H9 (cell line): ENCODE measurements around the gene FAM13A. TPM values are rescaled to one million over a fixed set of nuclear protein-coding genes. Genes with fewer than 3 reads are reported as not detected.

ENCODE experiments used
- DNase-seq: peaks from one replicate; pipeline ENCODE4 v3.0.0-alpha.2; 2017
- H2AFZ ChIP-seq: one replicate; pipeline ENCODE4 v1.6.1; 2013; ENCODE audit warnings: mild to moderate bottlenecking, low read length, control low read depth, moderate library complexity
- H2AK5ac ChIP-seq: 2 replicates; pipeline ENCODE4 v1.6.1; 2013; ENCODE audit warnings: low read length, control low read depth, mixed read lengths; ENCODE audit not compliant: insufficient read length
- H2BK120ac ChIP-seq: one replicate; pipeline ENCODE4 v1.6.1; 2013; ENCODE audit warnings: low read depth, mild to moderate bottlenecking, low read length, control low read depth, inconsistent platforms; ENCODE audit not compliant: poor library complexity, severe bottlenecking
- H2BK12ac ChIP-seq: 2 replicates; pipeline ENCODE4 v1.6.1; 2013; ENCODE audit warnings: low read length, control low read depth, mixed read lengths, low read depth; ENCODE audit not compliant: insufficient read length
- H2BK15ac ChIP-seq: 2 replicates; pipeline ENCODE4 v1.6.1; 2013; ENCODE audit warnings: low read depth, low read length, control low read depth
- H2BK20ac ChIP-seq: one replicate; pipeline ENCODE4 v1.6.1; 2013; ENCODE audit warnings: low read depth, mild to moderate bottlenecking, low read length, control low read depth, inconsistent platforms; ENCODE audit not compliant: poor library complexity, severe bottlenecking
- H2BK5ac ChIP-seq: 2 replicates; pipeline ENCODE4 v1.6.1; 2013; ENCODE audit warnings: low read length, control low read depth, mixed read lengths; ENCODE audit not compliant: insufficient read length
- H3K14ac ChIP-seq: 2 replicates; pipeline ENCODE4 v1.6.1; 2013; ENCODE audit warnings: low read length, control low read depth; ENCODE audit not compliant: insufficient read depth
- H3K18ac ChIP-seq: 2 replicates; pipeline ENCODE4 v1.6.1; 2013; ENCODE audit warnings: low read depth, mild to moderate bottlenecking, mixed read lengths, low read length, control low read depth; ENCODE audit not compliant: insufficient read length
- H3K23ac ChIP-seq: 2 replicates; pipeline ENCODE4 v1.6.1; 2013; ENCODE audit warnings: low read length, control low read depth, mixed read lengths, low read depth; ENCODE audit not compliant: insufficient read length
- H3K23me2 ChIP-seq: 2 replicates; pipeline ENCODE4 v1.6.1; 2013; ENCODE audit warnings: low read depth, mild to moderate bottlenecking, mixed read lengths, low read length, control low read depth; ENCODE audit not compliant: insufficient read length, poor library complexity, severe bottlenecking
- H3K27ac ChIP-seq: 2 replicates; pipeline ENCODE4 v1.5.1; 2013; ENCODE audit warnings: low read length, control low read depth, mixed read lengths, low read depth; ENCODE audit not compliant: insufficient read length
- H3K27me3 ChIP-seq: 2 replicates; pipeline ENCODE4 v1.6.1; 2013; ENCODE audit warnings: low read length, control low read depth, inconsistent platforms; ENCODE audit not compliant: insufficient read depth
- H3K4ac ChIP-seq: 2 replicates; pipeline ENCODE4 v1.6.1; 2013; ENCODE audit warnings: low read depth, mild to moderate bottlenecking, control low read depth, inconsistent platforms, low read length, moderate library complexity
- H3K4me1 ChIP-seq: 2 replicates; pipeline ENCODE4 v1.6.1; 2013; ENCODE audit warnings: low read length, control low read depth, inconsistent platforms; ENCODE audit not compliant: insufficient read depth
- H3K4me2 ChIP-seq: 2 replicates; pipeline ENCODE4 v1.6.1; 2013; ENCODE audit warnings: low read length, control low read depth, mixed read lengths; ENCODE audit not compliant: insufficient read length, insufficient read depth
- H3K56ac ChIP-seq: 2 replicates; pipeline ENCODE4 v1.6.1; 2013; ENCODE audit warnings: low read depth, mild to moderate bottlenecking, mixed read lengths, low read length, control low read depth; ENCODE audit not compliant: insufficient read length
- H3K79me1 ChIP-seq: 2 replicates; pipeline ENCODE4 v1.6.1; 2013; ENCODE audit warnings: low read depth, mild to moderate bottlenecking, moderate library complexity, low read length, control low read depth, inconsistent platforms; ENCODE audit not compliant: insufficient read depth, poor library complexity, severe bottlenecking
- H3K79me2 ChIP-seq: 2 replicates; pipeline ENCODE4 v1.6.1; 2013; ENCODE audit warnings: low read length, control low read depth, inconsistent platforms; ENCODE audit not compliant: insufficient read depth
- H3K9ac ChIP-seq: 2 replicates; pipeline ENCODE4 v1.6.1; 2013; ENCODE audit warnings: low read length, control low read depth, mixed read lengths; ENCODE audit not compliant: insufficient read length; ENCODE audit errors: extremely low read depth
- H3K9me3 ChIP-seq: one replicate; pipeline ENCODE4 v1.6.1; 2013; ENCODE audit warnings: low read depth, low read length, inconsistent platforms; ENCODE audit not compliant: control insufficient read depth
- H3T11ph ChIP-seq: one replicate; pipeline ENCODE4 v1.6.1; 2013; ENCODE audit warnings: mild to moderate bottlenecking, low read length, control low read depth, inconsistent platforms
- H4K20me1 ChIP-seq: one replicate; pipeline ENCODE4 v1.6.1; 2013; ENCODE audit not compliant: control insufficient read depth, insufficient read length, insufficient read depth
- H4K5ac ChIP-seq: 2 replicates; pipeline ENCODE4 v1.6.1; 2013; ENCODE audit warnings: low read depth, mild to moderate bottlenecking, mixed read lengths, low read length, control low read depth; ENCODE audit not compliant: insufficient read length
- H4K8ac ChIP-seq: replicated peaks from 2 replicates; pipeline ENCODE4 v1.6.1; 2013; ENCODE audit warnings: low read length, control low read depth, mixed read lengths, low read depth; ENCODE audit not compliant: insufficient read length
- H4K91ac ChIP-seq: 2 replicates; pipeline ENCODE4 v1.6.1; 2013; ENCODE audit warnings: low read depth, mild to moderate bottlenecking, moderate library complexity, mixed read lengths, low read length, control low read depth; ENCODE audit not compliant: insufficient read length
- H3K27ac Mint-ChIP-seq, 3 experiments: 2 replicates in 2 of 3; 3 replicates in 1 of 3; pipeline ENCODE4 v1.8.0; 2020 to 2021; ENCODE audit warnings: mixed read lengths in 3 of 3, mild to moderate bottlenecking in 1 of 3, moderate library complexity in 1 of 3
- H3K27me3 Mint-ChIP-seq: 2 replicates; pipeline ENCODE4 v1.8.0; 2021; ENCODE audit warnings: low read depth, mild to moderate bottlenecking, moderate library complexity, mixed read lengths
- H3K36me3 Mint-ChIP-seq, 3 experiments: 2 replicates in 2 of 3; 3 replicates in 1 of 3; pipeline ENCODE4 v1.8.0; 2020 to 2021; ENCODE audit warnings: low read depth in 3 of 3, mixed read lengths in 3 of 3; ENCODE audit not compliant: insufficient read depth in 1 of 3
- H3K4me1 Mint-ChIP-seq, 2 experiments: 2 replicates each; pipeline ENCODE4 v1.8.0; 2020; ENCODE audit warnings: mixed read lengths in 2 of 2
- H3K4me3 Mint-ChIP-seq, 2 experiments: 2 replicates in 1 of 2; 3 replicates in 1 of 2; pipeline ENCODE4 v1.8.0; 2020 to 2021; ENCODE audit warnings: mild to moderate bottlenecking in 2 of 2, mixed read lengths in 2 of 2, moderate library complexity in 1 of 2
- H3K9me3 Mint-ChIP-seq, 2 experiments: 2 replicates in 1 of 2; 3 replicates in 1 of 2; pipeline ENCODE4 v1.8.0; 2020; ENCODE audit warnings: mild to moderate bottlenecking in 2 of 2, mixed read lengths in 2 of 2, moderate library complexity in 1 of 2
- WGBS: extraction: QIAGEN DNeasy Blood & Tissue Kit; methylation state at CpG from one replicate; pipeline ENCODE4 v1.1.7; 2013; ENCODE audit warnings: missing lambda C conversion rate, low lambda C conversion rate, mixed read lengths; ENCODE audit not compliant: insufficient read length; ENCODE audit errors: extremely low coverage; 5-methylcytosine and 5-hydroxymethylcytosine counted together
- total RNA-seq: library from RNA; stranded (reverse); gene quantifications from 2 replicates; pipeline ENCODE4 v1.2.1, GENCODE V29; 2021
- TF ChIP-seq, protein P1 (sequence below): fragments of 200-600 bp; sonication (generic); conservative IDR thresholded peaks from 3 replicates; pipeline ENCODE4 v1.8.0; 2021; ENCODE audit warnings: antibody characterized with exemption, mild to moderate bottlenecking

Gene FAM13A
- total RNA-seq, 1 experiment from 2014 or later: 12.7 TPM

DNA sequence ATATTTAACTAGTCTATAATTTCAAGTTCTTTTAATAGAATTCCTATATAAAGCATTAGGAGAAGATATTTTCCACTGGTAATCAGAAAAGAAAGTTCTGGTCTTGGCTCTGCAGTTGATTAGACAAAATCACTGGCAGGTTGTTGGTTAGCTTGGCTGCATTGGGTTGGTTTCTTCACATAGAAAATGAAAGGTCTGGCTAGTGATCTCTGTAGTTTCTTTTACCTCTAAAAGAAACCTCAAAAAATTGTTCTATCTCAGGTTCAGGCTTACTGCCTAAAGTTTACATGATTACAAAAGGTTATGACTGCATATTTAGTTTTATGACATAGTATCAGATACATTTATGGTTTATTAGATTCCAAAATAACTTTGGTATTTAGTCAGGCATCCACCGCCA lies 263.5 kb downstream of the FAM13A start:
- Histone ChIP-seq H3K23me2 (no peaks in the 10 kb centered on the region), H3K79me1 (no peaks in the 10 kb centered on the region), H2BK120ac (no peak overlapping the region), H4K20me1 (no peaks in the 10 kb centered on the region), H2AFZ (no peak overlapping the region), H2BK12ac (no peak overlapping the region), H3K9me3 (no peaks in the 10 kb centered on the region), H2AK5ac (no peak overlapping the region), H4K5ac (no peak overlapping the region), H4K91ac (no peak overlapping the region), H3K56ac (no peak overlapping the region), H3K18ac (no peak overlapping the region), H3K9ac (no peak overlapping the region), H3K27ac (no peak overlapping the region), H3K79me2 (no peaks in the 10 kb centered on the region), H3K4ac (no peak overlapping the region), H3K14ac (no peak overlapping the region), H3K23ac (no peak overlapping the region), H2BK15ac (no peak overlapping the region), H3K27me3 (no peaks in the 10 kb centered on the region), H3T11ph (no peak overlapping the region), H3K4me2 (no peak overlapping the region), H3K4me1 (no peaks in the 10 kb centered on the region), H4K8ac (no peak overlapping the region), H2BK20ac (no peak overlapping the region), H2BK5ac (no peak overlapping the region)
- H3K27me3 Mint-ChIP-seq: no peaks in the 10 kb centered on the region
- peaks cover 18 to 20% of the 10 kb centered on the region in 2 experiments for H3K4me1 Mint-ChIP-seq
- H3K9me3 Mint-ChIP-seq: no peaks in the 10 kb centered on the region
- peak overlapping the region in 1 of 3 experiments; percentile 70; a peak in 1 of 7 replicates for H3K27ac Mint-ChIP-seq
- peaks cover 2 to 9% (median 3%) of the 10 kb centered on the region in 3 experiments; a peak in 4 of 7 replicates for H3K36me3 Mint-ChIP-seq
- WGBS: no CpG with 5 or more reads among the region's 1 CpG
- TF ChIP-seq, protein P1, sequence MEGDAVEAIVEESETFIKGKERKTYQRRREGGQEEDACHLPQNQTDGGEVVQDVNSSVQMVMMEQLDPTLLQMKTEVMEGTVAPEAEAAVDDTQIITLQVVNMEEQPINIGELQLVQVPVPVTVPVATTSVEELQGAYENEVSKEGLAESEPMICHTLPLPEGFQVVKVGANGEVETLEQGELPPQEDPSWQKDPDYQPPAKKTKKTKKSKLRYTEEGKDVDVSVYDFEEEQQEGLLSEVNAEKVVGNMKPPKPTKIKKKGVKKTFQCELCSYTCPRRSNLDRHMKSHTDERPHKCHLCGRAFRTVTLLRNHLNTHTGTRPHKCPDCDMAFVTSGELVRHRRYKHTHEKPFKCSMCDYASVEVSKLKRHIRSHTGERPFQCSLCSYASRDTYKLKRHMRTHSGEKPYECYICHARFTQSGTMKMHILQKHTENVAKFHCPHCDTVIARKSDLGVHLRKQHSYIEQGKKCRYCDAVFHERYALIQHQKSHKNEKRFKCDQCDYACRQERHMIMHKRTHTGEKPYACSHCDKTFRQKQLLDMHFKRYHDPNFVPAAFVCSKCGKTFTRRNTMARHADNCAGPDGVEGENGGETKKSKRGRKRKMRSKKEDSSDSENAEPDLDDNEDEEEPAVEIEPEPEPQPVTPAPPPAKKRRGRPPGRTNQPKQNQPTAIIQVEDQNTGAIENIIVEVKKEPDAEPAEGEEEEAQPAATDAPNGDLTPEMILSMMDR: no peak
- DNase-seq: no peak
- H3K4me3 Mint-ChIP-seq: no peak overlapping the region
